ENCODE results near the gene CDCA3. TPM values are rescaled to one million over a fixed set of nuclear protein-coding genes. Genes with fewer than 3 reads are reported as not detected.

Gene CDCA3
- polyA plus RNA-seq, 1 experiment = 57.1 TPM

- Histone ChIP-seq H3K27me3 (ENCODE audit: control insufficient read depth, insufficient read depth, low read length) (peaks cover 9% of the 10 kb centered on the region), H3K4me3 (ENCODE audit: low read depth, low read length) (no peak overlapping the region), H3K36me3 (ENCODE audit: control insufficient read depth, insufficient read depth, low read length) (no peaks in the 10 kb centered on the region)
- ChIA-PET POLR2A (no interaction called here), CTCF (no interaction called here)
- TF ChIP-seq CTCF (IDR thresholded peaks at IDR 0.05; ENCODE audit: insufficient read depth, low read depth, low read length) = no peak
- no peak for DNase-seq (ENCODE audit: low read depth)
These were observed 32.9 kb downstream of the CDCA3 start for GRCh38 chr12:6818222-6818621.

DNA sequence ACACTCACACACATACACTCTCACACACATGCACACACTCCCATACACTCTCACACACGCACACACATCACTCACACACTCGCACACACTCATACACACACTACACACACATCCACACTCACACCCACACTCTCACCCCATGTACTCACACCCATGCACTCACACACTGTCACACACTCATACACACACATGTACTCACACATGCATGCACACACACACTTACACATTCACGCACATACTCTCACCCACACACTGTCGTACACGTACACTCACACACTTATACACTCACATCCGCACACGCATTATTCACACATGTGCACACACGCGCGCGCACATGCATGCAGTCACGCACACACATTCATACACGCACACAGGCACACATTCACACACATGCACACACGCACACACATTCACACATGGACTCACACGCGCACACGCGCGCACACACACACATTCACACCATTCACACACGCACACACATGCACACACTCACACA, 33.4 kb downstream of the CDCA3 start:
- ChIA-PET POLR2A (no interaction called here), CTCF (interaction anchor here (0.9 kb wide), 1 partner anchor 7 kb away, joined by 4 read pairs; no protein-coding TSS in a partner anchor)
- TF ChIP-seq CTCF (IDR thresholded peaks at IDR 0.05; ENCODE audit: insufficient read depth, low read depth, low read length) = no peak
- H3K4me3 ChIP-seq (ENCODE audit: low read depth, low read length) = no peak overlapping the region
- peaks cover 9% of the 10 kb centered on the region for H3K27me3 ChIP-seq (ENCODE audit: control insufficient read depth, insufficient read depth, low read length)
- DNase-seq (ENCODE audit: low read depth) = no peak
- H3K36me3 ChIP-seq (ENCODE audit: control insufficient read depth, insufficient read depth, low read length) = no peaks in the 10 kb centered on the region

GRCh38 chr12:6817098-6817497, 34.0 kb downstream of the CDCA3 start:
- ChIA-PET CTCF (interaction anchor here (0.9 to 2.0 kb wide), 2 partner anchors 8 to 65 kb away, joined by 4 to 5 read pairs; partner anchors contain the start of gene MLF2), POLR2A (no interaction called here)
- no peak overlapping the region for H3K4me3 ChIP-seq (ENCODE audit: low read depth, low read length)
- peaks cover 5% of the 10 kb centered on the region for H3K27me3 ChIP-seq (ENCODE audit: control insufficient read depth, insufficient read depth, low read length)
- TF ChIP-seq CTCF (IDR thresholded peaks at IDR 0.05; ENCODE audit: insufficient read depth, low read depth, low read length) = no peak
- H3K36me3 ChIP-seq (ENCODE audit: control insufficient read depth, insufficient read depth, low read length) = no peaks in the 10 kb centered on the region
- no peak for DNase-seq (ENCODE audit: low read depth)

GRCh38 chr12:6816598-6816997, 34.5 kb downstream of the CDCA3 start:
- Histone ChIP-seq H3K4me3 (ENCODE audit: low read depth, low read length) (no peak overlapping the region), H3K36me3 (ENCODE audit: control insufficient read depth, insufficient read depth, low read length) (no peaks in the 10 kb centered on the region), H3K27me3 (ENCODE audit: control insufficient read depth, insufficient read depth, low read length) (peaks cover 5% of the 10 kb centered on the region)
- POLR2A ChIA-PET = no interaction called here
- TF ChIP-seq CTCF (IDR thresholded peaks at IDR 0.05; ENCODE audit: insufficient read depth, low read depth, low read length) = no peak
- CTCF ChIA-PET = interaction anchor here (0.9 to 2.0 kb wide), 3 partner anchors 9 to 64 kb away, joined by 3 to 5 read pairs (median 4); partner anchors contain the start of gene MLF2
- no peak for DNase-seq (ENCODE audit: low read depth)

DNA sequence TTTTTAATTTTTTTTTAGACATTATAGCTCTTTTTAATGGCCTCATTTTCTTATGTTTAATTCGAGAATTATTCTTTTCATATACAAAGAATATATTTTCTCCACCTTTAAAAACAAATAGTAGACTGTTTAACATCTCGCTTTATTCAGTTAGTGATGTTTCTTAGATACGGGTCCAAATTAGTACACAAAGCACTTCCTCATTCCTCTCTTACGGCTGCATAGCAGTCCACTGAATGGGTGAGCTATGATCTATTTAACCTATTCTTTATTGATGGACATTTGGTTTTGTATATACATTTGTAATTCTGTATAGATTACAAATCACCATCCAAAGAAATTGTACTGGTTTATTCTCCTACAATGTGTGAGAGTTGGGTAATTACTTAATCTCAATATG, 37.7 kb downstream of the CDCA3 start:
- Histone ChIP-seq H3K36me3 (ENCODE audit: control insufficient read depth, insufficient read depth, low read length) (no peaks in the 10 kb centered on the region), H3K4me3 (ENCODE audit: low read depth, low read length) (no peak overlapping the region), H3K27me3 (ENCODE audit: control insufficient read depth, insufficient read depth, low read length) (peaks cover 9% of the 10 kb centered on the region)
- TF ChIP-seq CTCF (IDR thresholded peaks at IDR 0.05; ENCODE audit: insufficient read depth, low read depth, low read length) = no peak
- no peak for DNase-seq (ENCODE audit: low read depth)
- POLR2A ChIA-PET = interaction anchor here (1.0 kb wide), 1 partner anchor 8 kb away, joined by 3 read pairs; no protein-coding TSS in a partner anchor
- CTCF ChIA-PET = interaction anchor here (1.0 to 2.4 kb wide), 3 partner anchors 12 to 47 kb away, joined by 3 to 6 read pairs (median 6); partner anchors contain the start of gene PTMS

Measured in BJ (cell line).